Thoracic aorta endothelial cell (primary cell): ENCODE results near the gene ACE. TPM values are rescaled to one million over a fixed set of nuclear protein-coding genes. Genes with fewer than 3 reads are reported as not detected.

ENCODE experiments used
- total RNA-seq: library from RNA; depleted of rRNA; stranded (reverse); fragments of >200 nt; gene quantifications from 2 replicates; pipeline ENCODE4 v1.2.3, GENCODE V29; 2012

ACE gene
- 29.1 and 41.6 TPM in 2 replicates for total RNA-seq

DNA sequence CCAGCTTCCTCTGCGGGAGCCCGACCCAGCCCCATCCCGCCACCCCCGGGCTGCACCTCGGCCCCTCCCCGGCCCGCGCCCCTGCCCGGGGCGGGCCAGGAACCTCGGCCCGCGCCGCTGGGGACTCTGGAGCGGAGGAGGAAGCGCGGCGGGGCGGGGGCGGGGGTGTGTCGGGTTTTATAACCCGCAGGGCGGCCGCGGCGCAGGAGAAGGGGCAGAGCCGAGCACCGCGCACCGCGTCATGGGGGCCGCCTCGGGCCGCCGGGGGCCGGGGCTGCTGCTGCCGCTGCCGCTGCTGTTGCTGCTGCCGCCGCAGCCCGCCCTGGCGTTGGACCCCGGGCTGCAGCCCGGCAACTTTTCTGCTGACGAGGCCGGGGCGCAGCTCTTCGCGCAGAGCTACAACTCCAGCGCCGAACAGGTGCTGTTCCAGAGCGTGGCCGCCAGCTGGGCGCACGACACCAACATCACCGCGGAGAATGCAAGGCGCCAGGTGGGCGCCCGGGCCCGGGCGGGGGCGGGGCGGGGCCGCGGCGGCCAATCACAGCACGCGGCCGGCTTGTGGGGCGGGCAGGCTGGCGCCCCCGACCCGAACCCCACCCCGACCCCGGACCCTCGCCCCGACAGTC, at the start of gene ACE:
Gene ACE, plus strand, starts transcription at position 208 of the 626 bp plus-strand sequence. Its CDS starts 34 bp downstream, at position 242.

DNA sequence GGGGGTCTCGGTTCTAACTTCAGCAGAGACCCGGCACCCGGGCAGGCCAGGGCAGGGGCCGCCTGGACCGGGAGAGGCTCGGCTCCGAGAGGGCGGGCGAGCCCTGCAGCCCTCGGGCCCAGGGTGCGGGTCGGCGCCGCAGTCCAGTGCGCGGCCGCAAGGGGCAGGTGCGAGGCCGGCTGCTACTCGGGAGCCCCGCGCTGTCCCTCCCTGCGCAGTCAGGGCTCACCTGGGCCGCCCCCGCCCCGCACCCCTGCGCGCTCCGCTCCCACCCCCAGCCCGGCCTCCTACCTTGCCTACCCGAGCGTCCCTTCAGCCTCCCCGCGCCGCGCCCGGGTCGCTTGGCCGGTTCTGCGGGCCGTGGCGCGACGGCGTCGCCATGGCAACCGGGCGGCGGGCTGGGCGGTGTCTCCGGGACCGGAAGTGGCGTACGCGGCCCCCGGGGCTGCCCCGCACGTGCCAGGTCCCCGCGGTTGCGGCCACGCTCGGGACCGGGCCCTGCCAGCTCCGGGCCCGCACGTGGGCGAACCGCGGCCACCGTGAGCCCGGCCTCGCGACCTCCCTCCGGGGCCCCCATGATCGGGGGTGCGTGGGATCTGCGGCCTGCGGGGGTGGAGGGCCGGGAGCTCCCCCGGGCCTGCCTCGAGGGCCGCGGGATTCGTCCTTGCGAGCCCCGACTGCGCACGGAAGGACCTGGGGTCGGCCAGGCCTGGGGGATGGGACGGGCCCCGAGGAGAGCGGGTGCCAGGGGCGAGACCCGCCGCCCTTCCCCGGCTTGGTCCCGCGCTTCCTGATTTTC, 30.7 kb upstream of the ACE start, which contains the start of gene CYB561:
Gene CYB561, minus strand, starts transcription at position 353 of the 799 bp plus-strand sequence. CDS start 8,759 bp downstream, outside the sequence.

DNA sequence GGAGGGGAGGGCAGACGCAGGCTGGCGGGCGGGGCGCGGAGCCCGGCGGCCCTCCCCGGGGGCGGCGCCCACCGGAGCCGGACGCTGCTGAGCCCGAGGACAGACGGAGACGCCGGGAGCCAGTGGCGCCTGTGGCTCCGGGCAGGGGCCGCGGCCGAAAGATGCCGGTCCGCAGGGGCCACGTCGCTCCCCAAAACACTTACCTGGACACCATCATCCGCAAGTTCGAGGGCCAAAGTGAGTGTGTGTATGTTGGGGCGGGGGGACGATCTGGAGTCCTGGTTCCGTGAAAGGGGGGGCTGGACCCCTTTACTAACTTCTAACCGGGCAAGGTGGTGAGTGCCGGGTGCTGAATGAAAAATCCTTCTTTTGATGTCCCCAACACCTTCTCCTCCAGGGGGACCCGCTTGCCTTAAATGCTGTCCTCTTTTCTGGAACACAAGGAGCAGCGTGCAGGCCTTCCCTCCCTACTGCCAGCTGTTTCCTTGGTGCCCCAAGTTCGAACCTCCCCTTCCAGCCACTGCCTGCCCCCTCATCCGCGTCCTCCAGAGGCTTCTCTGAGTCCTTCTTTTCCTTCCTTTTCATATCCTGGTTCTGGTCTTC, 46.5 kb downstream of the ACE start, which contains the start of gene KCNH6:
Gene KCNH6, plus strand, starts transcription at position 106 of the 603 bp plus-strand sequence. Its CDS starts 56 bp downstream, at position 162.

Other genes starting within 250 kb of the ACE start
- 22.1 and 24.5 TPM in 2 replicates for gene CYB561, start 30.8 kb upstream of the ACE start, total RNA-seq
- gene KCNH6, start 46.3 kb downstream of the ACE start, total RNA-seq, result not detected in 2 replicates
- 49.9 and 58.2 TPM in 2 replicates for gene DCAF7, start 73.4 kb downstream of the ACE start, total RNA-seq
- gene TACO1, start 123.8 kb downstream of the ACE start, total RNA-seq, result 25.8 and 29.8 TPM in 2 replicates
- 82.7 and 108 TPM in 2 replicates for gene MAP3K3, start 145.4 kb downstream of the ACE start, total RNA-seq
- gene LIMD2, start 223.1 kb downstream of the ACE start, total RNA-seq, result 12.9 and 20.0 TPM in 2 replicates